Measurements from ENCODE around the gene BTBD17.

Gene BTBD17

GRCh38 chr17:74342224-74342623, 19.4 kb downstream of the BTBD17 start:
- no peaks in the 10 kb centered on the region for H3K9me3 ChIP-seq (ENCODE audit: control insufficient read depth in 1 of 2, low read length in 2 of 2)
- H3K36me3 ChIP-seq (ENCODE audit: control insufficient read depth in 1 of 2, insufficient read depth in 2 of 2, low read length in 2 of 2): no peaks in the 10 kb centered on the region
- H3K27me3 ChIP-seq (ENCODE audit: low read depth, low read length): peaks cover 3% of the 10 kb centered on the region
- H3K4me3 ChIP-seq (ENCODE audit: low read depth in 1 of 2, low read length in 2 of 2): no peak overlapping the region
- H3K27ac ChIP-seq (ENCODE audit: low read length): no peak overlapping the region
- H3K4me1 ChIP-seq (ENCODE audit: control insufficient read depth in 1 of 2, insufficient read depth in 2 of 2, low read length in 2 of 2): no peaks in the 10 kb centered on the region

- no peak overlapping the region for H3K4me3 ChIP-seq (ENCODE audit: low read depth in 1 of 2, low read length in 2 of 2)
- no peaks in the 10 kb centered on the region for H3K9me3 ChIP-seq (ENCODE audit: control insufficient read depth in 1 of 2, low read length in 2 of 2)
- H3K36me3 ChIP-seq (ENCODE audit: control insufficient read depth in 1 of 2, insufficient read depth in 2 of 2, low read length in 2 of 2): no peaks in the 10 kb centered on the region
- H3K27ac ChIP-seq (ENCODE audit: low read length): no peak overlapping the region
- H3K27me3 ChIP-seq (ENCODE audit: low read depth, low read length): peaks cover 3% of the 10 kb centered on the region
- no peaks in the 10 kb centered on the region for H3K4me1 ChIP-seq (ENCODE audit: control insufficient read depth in 1 of 2, insufficient read depth in 2 of 2, low read length in 2 of 2)
Measured at GRCh38 chr17:74340470-74341023, 21.1 kb downstream of the BTBD17 start.

- H3K36me3 ChIP-seq (ENCODE audit: control insufficient read depth in 1 of 2, insufficient read depth in 2 of 2, low read length in 2 of 2): no peaks in the 10 kb centered on the region
- peaks cover 3% of the 10 kb centered on the region for H3K27me3 ChIP-seq (ENCODE audit: low read depth, low read length)
- H3K9me3 ChIP-seq (ENCODE audit: control insufficient read depth in 1 of 2, low read length in 2 of 2): no peaks in the 10 kb centered on the region
- no peak overlapping the region for H3K27ac ChIP-seq (ENCODE audit: low read length)
- H3K4me3 ChIP-seq (ENCODE audit: low read depth in 1 of 2, low read length in 2 of 2): no peak overlapping the region
- no peaks in the 10 kb centered on the region for H3K4me1 ChIP-seq (ENCODE audit: control insufficient read depth in 1 of 2, insufficient read depth in 2 of 2, low read length in 2 of 2)
Measured at GRCh38 chr17:74339537-74340195, 22.0 kb downstream of the BTBD17 start.

GRCh38 chr17:74337834-74338500, 23.7 kb downstream of the BTBD17 start:
- H3K4me3 ChIP-seq (ENCODE audit: low read depth in 1 of 2, low read length in 2 of 2): no peak overlapping the region
- H3K9me3 ChIP-seq (ENCODE audit: control insufficient read depth in 1 of 2, low read length in 2 of 2): peaks cover 0 to 6% of the 10 kb centered on the region in 2 donors
- H3K27me3 ChIP-seq (ENCODE audit: low read depth, low read length): peaks cover 3% of the 10 kb centered on the region
- H3K4me1 ChIP-seq (ENCODE audit: control insufficient read depth in 1 of 2, insufficient read depth in 2 of 2, low read length in 2 of 2): no peaks in the 10 kb centered on the region
- no peaks in the 10 kb centered on the region for H3K36me3 ChIP-seq (ENCODE audit: control insufficient read depth in 1 of 2, insufficient read depth in 2 of 2, low read length in 2 of 2)
- H3K27ac ChIP-seq (ENCODE audit: low read length): no peak overlapping the region

GRCh38 chr17:74336307-74336706, 25.4 kb downstream of the BTBD17 start:
- Histone ChIP-seq H3K27me3 (ENCODE audit: low read depth, low read length) (peaks cover 3% of the 10 kb centered on the region), H3K4me3 (ENCODE audit: low read depth in 1 of 2, low read length in 2 of 2) (no peak overlapping the region), H3K9me3 (ENCODE audit: control insufficient read depth in 1 of 2, low read length in 2 of 2) (peaks cover 0 to 6% of the 10 kb centered on the region in 2 donors), H3K36me3 (ENCODE audit: control insufficient read depth in 1 of 2, insufficient read depth in 2 of 2, low read length in 2 of 2) (no peaks in the 10 kb centered on the region), H3K4me1 (ENCODE audit: control insufficient read depth in 1 of 2, insufficient read depth in 2 of 2, low read length in 2 of 2) (no peaks in the 10 kb centered on the region), H3K27ac (ENCODE audit: low read length) (no peak overlapping the region)

GRCh38 chr17:74335529-74336062, 26.1 kb downstream of the BTBD17 start:
- Histone ChIP-seq H3K27me3 (ENCODE audit: low read depth, low read length) (peaks cover 3% of the 10 kb centered on the region), H3K9me3 (ENCODE audit: control insufficient read depth in 1 of 2, low read length in 2 of 2) (peaks cover 0 to 6% of the 10 kb centered on the region in 2 donors), H3K36me3 (ENCODE audit: control insufficient read depth in 1 of 2, insufficient read depth in 2 of 2, low read length in 2 of 2) (no peaks in the 10 kb centered on the region), H3K4me1 (ENCODE audit: control insufficient read depth in 1 of 2, insufficient read depth in 2 of 2, low read length in 2 of 2) (no peaks in the 10 kb centered on the region), H3K27ac (ENCODE audit: low read length) (no peak overlapping the region), H3K4me3 (ENCODE audit: low read depth in 1 of 2, low read length in 2 of 2) (no peak overlapping the region)

- no peak overlapping the region for H3K4me3 ChIP-seq (ENCODE audit: low read depth in 1 of 2, low read length in 2 of 2)
- H3K4me1 ChIP-seq (ENCODE audit: control insufficient read depth in 1 of 2, insufficient read depth in 2 of 2, low read length in 2 of 2): no peaks in the 10 kb centered on the region
- H3K36me3 ChIP-seq (ENCODE audit: control insufficient read depth in 1 of 2, insufficient read depth in 2 of 2, low read length in 2 of 2): no peaks in the 10 kb centered on the region
- peaks cover 0 to 6% of the 10 kb centered on the region in 2 donors for H3K9me3 ChIP-seq (ENCODE audit: control insufficient read depth in 1 of 2, low read length in 2 of 2)
- peaks cover 3% of the 10 kb centered on the region for H3K27me3 ChIP-seq (ENCODE audit: low read depth, low read length)
- H3K27ac ChIP-seq (ENCODE audit: low read length): no peak overlapping the region
Measured at GRCh38 chr17:74334393-74335039, 27.2 kb downstream of the BTBD17 start.

- Histone ChIP-seq H3K36me3 (ENCODE audit: control insufficient read depth in 1 of 2, insufficient read depth in 2 of 2, low read length in 2 of 2) (no peaks in the 10 kb centered on the region), H3K9me3 (ENCODE audit: control insufficient read depth in 1 of 2, low read length in 2 of 2) (peaks cover 0 to 6% of the 10 kb centered on the region in 2 donors), H3K4me3 (ENCODE audit: low read depth in 1 of 2, low read length in 2 of 2) (no peak overlapping the region), H3K27me3 (ENCODE audit: low read depth, low read length) (peaks cover 4% of the 10 kb centered on the region), H3K27ac (ENCODE audit: low read length) (no peak overlapping the region), H3K4me1 (ENCODE audit: control insufficient read depth in 1 of 2, insufficient read depth in 2 of 2, low read length in 2 of 2) (no peaks in the 10 kb centered on the region)
Measured at GRCh38 chr17:74332763-74333283, 28.8 kb downstream of the BTBD17 start.

- H3K9me3 ChIP-seq (ENCODE audit: control insufficient read depth in 1 of 2, low read length in 2 of 2): peaks cover 0 to 6% of the 10 kb centered on the region in 2 donors
- H3K4me3 ChIP-seq (ENCODE audit: low read depth in 1 of 2, low read length in 2 of 2): no peak overlapping the region
- H3K36me3 ChIP-seq (ENCODE audit: control insufficient read depth in 1 of 2, insufficient read depth in 2 of 2, low read length in 2 of 2): no peaks in the 10 kb centered on the region
- no peak overlapping the region for H3K27ac ChIP-seq (ENCODE audit: low read length)
- peaks cover 6% of the 10 kb centered on the region for H3K27me3 ChIP-seq (ENCODE audit: low read depth, low read length)
- H3K4me1 ChIP-seq (ENCODE audit: control insufficient read depth in 1 of 2, insufficient read depth in 2 of 2, low read length in 2 of 2): no peaks in the 10 kb centered on the region
Measured at GRCh38 chr17:74332017-74332650, 29.5 kb downstream of the BTBD17 start.

GRCh38 chr17:74330446-74330845, 31.2 kb downstream of the BTBD17 start:
- Histone ChIP-seq H3K9me3 (ENCODE audit: control insufficient read depth in 1 of 2, low read length in 2 of 2) (peaks cover 0 to 6% of the 10 kb centered on the region in 2 donors), H3K4me1 (ENCODE audit: control insufficient read depth in 1 of 2, insufficient read depth in 2 of 2, low read length in 2 of 2) (peaks cover 3 to 16% of the 10 kb centered on the region in 2 donors), H3K36me3 (ENCODE audit: control insufficient read depth in 1 of 2, insufficient read depth in 2 of 2, low read length in 2 of 2) (no peaks in the 10 kb centered on the region), H3K27ac (ENCODE audit: low read length) (no peak overlapping the region), H3K27me3 (ENCODE audit: low read depth, low read length) (peaks cover 18% of the 10 kb centered on the region), H3K4me3 (ENCODE audit: low read depth in 1 of 2, low read length in 2 of 2) (no peak overlapping the region)

Measured in muscle layer of duodenum (tissue), 2 donors.